ENCODE data around the gene MUC6.
A peak's percentile ranks its signal among the peaks of the same experiment; 100 is the strongest.
"Not testable (repeated sequence)": the region's sequence is repeated elsewhere in the genome, so short reads cannot be mapped to it uniquely, and the experiment has no call there.

MUC6 gene

GRCh38 chr11:1026641-1027482 is 9.7 kb downstream of the MUC6 start:
- Mint-ChIP-seq H3K27ac (no peak overlapping the region), H3K9me3 (ENCODE audit: low read depth) (no peaks in the 10 kb centered on the region), H3K4me3 (no peak overlapping the region), H3K27me3 (no peaks in the 10 kb centered on the region), H3K36me3 (no peaks in the 10 kb centered on the region), H3K4me1 (ENCODE audit: low read depth) (no peaks in the 10 kb centered on the region)

GRCh38 chr11:1026163-1026450 is 10.4 kb downstream of the MUC6 start:
- Mint-ChIP-seq H3K36me3 (no peaks in the 10 kb centered on the region), H3K4me1 (ENCODE audit: low read depth) (no peaks in the 10 kb centered on the region), H3K9me3 (ENCODE audit: low read depth) (no peaks in the 10 kb centered on the region), H3K4me3 (no peak overlapping the region), H3K27me3 (no peaks in the 10 kb centered on the region), H3K27ac (no peak overlapping the region)

DNA sequence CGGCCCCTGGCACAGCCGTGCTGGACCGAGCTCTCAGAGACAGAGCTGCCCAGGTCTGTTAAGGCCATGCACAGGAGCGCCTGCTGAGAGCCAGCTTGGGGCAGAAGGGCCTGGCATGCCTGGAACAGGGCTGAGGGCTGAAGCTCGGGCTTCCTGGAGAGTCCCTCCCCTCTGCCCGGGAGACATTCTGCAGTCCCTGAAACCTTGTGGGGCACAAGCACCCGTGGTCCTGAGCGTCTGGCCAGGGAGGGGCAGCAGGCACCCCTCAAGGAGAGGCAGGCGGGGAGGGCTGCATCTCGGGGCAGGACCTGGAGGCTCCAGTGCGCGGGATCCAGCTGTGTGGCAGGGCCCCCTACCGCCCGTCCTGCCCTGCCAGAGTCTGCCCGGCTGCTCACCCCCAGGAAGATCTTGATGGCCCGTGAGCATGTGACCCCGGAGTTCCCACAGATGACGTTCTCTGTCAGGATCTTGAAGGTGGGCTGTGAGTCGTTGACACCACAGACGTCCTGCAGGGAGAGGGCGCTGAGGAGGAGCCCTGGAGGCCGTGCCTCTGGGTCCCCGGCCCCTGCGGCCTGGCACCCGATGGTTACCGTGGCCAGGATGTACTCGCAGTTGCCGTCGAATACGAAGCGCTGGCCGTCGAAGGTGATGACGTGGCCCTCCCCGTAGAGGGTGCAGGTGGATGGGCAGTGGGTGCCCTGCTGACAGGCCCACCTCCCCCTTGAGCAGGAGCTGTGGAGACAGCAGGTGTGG is 10.9 kb downstream of the MUC6 start:
- no peaks in the 10 kb centered on the region for H3K9me3 Mint-ChIP-seq (ENCODE audit: low read depth)
- H3K4me3 Mint-ChIP-seq: no peak overlapping the region
- no peaks in the 10 kb centered on the region for H3K4me1 Mint-ChIP-seq (ENCODE audit: low read depth)
- no peaks in the 10 kb centered on the region for H3K36me3 Mint-ChIP-seq
- H3K27ac Mint-ChIP-seq: no peak overlapping the region
- no peaks in the 10 kb centered on the region for H3K27me3 Mint-ChIP-seq

DNA sequence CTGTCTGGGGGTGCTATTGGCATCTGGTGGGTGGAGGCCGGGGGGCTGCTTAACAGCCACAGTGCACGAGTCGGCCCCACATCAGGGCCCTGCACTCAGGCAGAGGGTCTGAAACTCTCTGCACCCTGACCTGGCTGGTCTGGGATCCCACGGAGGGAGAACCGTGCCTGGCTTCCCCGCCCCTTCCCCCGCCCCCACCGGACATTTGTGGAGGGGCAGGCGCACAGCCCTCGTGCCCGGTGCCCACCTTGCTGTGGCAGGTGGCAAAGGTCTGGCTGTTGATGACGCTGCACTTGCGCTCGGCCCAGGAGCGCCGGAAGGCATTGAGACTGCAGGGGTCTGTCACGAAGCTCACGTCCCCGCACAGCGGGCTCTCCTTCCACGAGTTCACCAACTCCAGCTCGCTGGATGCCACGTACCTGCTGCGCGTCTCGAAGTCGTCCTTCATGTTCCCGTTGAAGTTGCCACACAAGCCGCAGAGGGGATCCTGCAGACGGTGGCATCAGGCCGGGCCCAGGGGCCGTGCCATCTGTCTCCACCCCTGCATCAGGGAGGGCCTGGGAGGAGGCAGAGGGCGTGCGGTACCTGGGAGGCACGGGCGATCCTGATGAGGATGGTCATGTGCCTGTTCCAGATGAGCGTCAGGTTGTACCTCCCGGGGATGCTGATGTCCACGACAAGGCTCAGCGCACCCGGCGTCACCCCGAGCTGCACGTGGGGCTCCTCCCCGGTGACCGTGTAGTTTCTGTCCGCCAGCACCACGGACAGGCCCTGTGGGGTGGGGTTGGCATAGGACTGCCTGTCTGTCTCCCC is 11.7 kb downstream of the MUC6 start:
- no peak overlapping the region for H3K4me3 Mint-ChIP-seq
- no peaks in the 10 kb centered on the region for H3K9me3 Mint-ChIP-seq (ENCODE audit: low read depth)
- H3K36me3 Mint-ChIP-seq: no peaks in the 10 kb centered on the region
- no peak overlapping the region for H3K27ac Mint-ChIP-seq
- no peaks in the 10 kb centered on the region for H3K27me3 Mint-ChIP-seq
- no peaks in the 10 kb centered on the region for H3K4me1 Mint-ChIP-seq (ENCODE audit: low read depth)

DNA sequence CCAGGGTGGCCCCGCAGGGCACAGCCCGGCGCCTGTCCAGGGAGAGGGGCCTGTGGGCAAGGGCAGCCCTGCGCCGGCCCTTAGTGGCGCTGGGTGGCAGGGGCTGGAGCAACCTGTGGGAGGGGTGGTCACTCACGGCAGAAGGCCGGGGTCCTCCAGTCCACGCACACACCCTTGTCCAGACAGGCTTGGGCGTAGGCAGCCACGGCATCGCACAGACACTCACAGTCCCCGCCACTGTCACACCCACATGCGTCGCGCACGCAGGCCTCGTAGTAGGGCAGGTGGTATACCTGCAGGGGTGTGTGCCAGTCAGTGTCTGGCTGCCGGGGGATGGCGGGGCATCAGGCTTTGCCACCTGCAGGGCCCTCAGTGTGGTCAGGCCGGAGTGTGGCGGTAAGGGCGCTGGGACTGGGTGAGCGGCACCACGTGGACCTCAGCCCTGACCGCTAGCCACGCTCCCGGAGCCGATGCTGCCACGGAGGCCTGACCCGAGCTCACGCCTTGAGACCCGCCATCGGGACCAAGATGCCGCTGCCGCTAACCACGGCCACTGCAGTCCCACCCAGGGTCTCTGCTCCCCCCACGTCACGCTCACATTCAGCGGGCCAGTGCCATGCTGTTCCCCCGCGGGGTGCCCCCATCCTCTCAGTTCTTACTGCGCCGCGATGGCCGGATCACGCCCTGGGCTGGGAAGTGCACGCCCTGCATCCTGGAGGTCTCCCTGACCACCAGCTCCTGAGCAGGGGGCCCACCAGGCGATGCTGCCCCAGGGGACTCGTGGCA is 12.5 kb downstream of the MUC6 start:
- H3K36me3 Mint-ChIP-seq: no peaks in the 10 kb centered on the region
- H3K27ac Mint-ChIP-seq: no peak overlapping the region
- no peaks in the 10 kb centered on the region for H3K27me3 Mint-ChIP-seq
- H3K4me1 Mint-ChIP-seq (ENCODE audit: low read depth): no peaks in the 10 kb centered on the region
- H3K9me3 Mint-ChIP-seq (ENCODE audit: low read depth): no peaks in the 10 kb centered on the region
- no peak overlapping the region for H3K4me3 Mint-ChIP-seq

DNA sequence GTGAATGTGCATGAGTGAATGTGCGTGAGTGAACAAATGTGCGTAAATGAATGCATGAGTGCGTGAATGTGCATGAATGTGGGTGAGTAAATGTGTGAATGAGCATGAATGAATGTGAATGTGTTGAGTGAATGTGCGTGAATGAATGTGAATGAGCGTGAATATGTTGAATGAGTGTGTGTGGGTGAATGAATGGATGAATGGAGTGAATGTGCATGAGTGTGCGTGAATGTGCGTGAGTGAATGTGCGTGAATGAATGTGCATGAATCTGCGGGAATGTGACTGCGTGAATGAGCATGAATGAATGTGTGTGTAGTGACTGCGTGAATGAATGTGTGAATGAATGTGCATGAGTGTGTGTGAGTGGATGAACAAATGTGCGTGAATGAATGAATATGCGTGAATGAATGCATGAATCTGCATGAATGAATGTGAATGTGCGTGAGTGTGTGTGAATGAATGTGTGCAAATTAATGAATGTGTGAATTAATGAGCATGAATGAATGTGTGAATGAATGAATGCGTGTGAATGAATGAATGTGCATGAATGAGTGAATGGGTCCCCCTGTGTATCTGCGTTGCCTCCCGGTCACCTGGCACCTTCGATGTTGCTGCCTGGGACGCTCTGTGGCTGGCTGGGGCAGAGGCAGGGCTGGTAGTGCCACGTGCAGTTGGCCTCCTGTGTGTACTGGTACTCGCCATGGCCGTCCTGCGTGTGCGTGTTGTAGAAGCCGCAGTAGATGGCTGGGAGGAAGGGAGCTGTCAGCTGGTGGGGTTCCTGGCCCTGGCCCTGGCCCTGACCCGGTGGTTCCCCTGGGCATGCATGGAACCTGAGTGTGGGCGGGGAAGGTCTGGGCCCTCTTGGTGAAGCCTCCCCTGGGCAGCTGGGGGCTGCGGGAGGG is 13.4 kb downstream of the MUC6 start:
- H3K9me3 Mint-ChIP-seq (ENCODE audit: low read depth): no peaks in the 10 kb centered on the region
- peaks cover 2% of the 10 kb centered on the region for H3K4me1 Mint-ChIP-seq (ENCODE audit: low read depth)
- H3K27me3 Mint-ChIP-seq: no peaks in the 10 kb centered on the region
- no peak overlapping the region for H3K4me3 Mint-ChIP-seq
- no peak overlapping the region for H3K27ac Mint-ChIP-seq
- H3K36me3 Mint-ChIP-seq: peaks cover 2% of the 10 kb centered on the region

GRCh38 chr11:1022411-1022810 is 14.1 kb downstream of the MUC6 start:
- Mint-ChIP-seq H3K27me3 (no peaks in the 10 kb centered on the region), H3K4me1 (ENCODE audit: low read depth) (peaks cover 9% of the 10 kb centered on the region), H3K27ac (no peak overlapping the region), H3K36me3 (peaks cover 7% of the 10 kb centered on the region), H3K4me3 (no peak overlapping the region), H3K9me3 (ENCODE audit: low read depth) (no peaks in the 10 kb centered on the region)

DNA sequence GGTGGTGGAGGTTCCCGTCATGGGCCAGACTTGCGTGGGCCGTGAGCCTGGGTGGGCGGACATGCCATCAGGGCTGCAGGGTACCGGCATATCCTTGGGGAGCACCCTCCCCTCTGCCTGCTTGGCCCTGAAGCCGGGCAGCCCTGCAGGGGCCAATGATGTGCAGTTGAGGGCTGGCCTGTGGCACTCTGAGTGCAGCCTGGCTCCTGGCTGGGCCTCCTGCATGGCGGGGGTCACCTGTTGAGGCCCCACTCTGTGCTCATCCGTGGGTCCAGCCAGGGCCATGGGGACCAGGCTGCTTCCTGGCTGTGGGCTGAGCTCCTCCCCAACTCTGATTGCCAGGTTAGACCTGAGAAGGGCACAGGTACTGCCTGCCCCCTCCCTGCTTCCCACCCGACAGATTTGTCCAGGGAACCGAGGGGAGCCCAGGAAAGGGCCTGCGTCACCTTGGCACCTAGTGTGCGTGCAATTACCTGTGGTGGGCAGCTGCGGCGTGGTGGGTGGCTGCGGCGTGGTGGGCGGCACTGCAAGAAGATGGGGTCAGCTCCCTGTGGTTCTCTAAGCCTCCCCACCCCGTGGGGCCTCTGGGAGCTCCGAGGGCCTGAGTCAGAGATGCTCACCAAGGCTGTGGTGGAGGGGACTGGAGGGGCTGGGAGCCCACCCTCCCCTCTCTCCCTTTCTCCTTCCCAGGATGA is 16.2 kb downstream of the MUC6 start:
- Mint-ChIP-seq H3K36me3 (peaks cover 13% of the 10 kb centered on the region), H3K27ac (no peak overlapping the region), H3K4me3 (no peak overlapping the region), H3K27me3 (no peaks in the 10 kb centered on the region), H3K4me1 (ENCODE audit: low read depth) (peaks cover 19% of the 10 kb centered on the region), H3K9me3 (ENCODE audit: low read depth) (no peaks in the 10 kb centered on the region)

GRCh38 chr11:1019321-1019910 is 17.1 kb downstream of the MUC6 start:
- Mint-ChIP-seq H3K27ac (no peak overlapping the region), H3K36me3 (peaks cover 13% of the 10 kb centered on the region), H3K4me3 (no peak overlapping the region), H3K27me3 (no peaks in the 10 kb centered on the region), H3K4me1 (ENCODE audit: low read depth) (peaks cover 19% of the 10 kb centered on the region), H3K9me3 (ENCODE audit: low read depth) (no peaks in the 10 kb centered on the region)

DNA sequence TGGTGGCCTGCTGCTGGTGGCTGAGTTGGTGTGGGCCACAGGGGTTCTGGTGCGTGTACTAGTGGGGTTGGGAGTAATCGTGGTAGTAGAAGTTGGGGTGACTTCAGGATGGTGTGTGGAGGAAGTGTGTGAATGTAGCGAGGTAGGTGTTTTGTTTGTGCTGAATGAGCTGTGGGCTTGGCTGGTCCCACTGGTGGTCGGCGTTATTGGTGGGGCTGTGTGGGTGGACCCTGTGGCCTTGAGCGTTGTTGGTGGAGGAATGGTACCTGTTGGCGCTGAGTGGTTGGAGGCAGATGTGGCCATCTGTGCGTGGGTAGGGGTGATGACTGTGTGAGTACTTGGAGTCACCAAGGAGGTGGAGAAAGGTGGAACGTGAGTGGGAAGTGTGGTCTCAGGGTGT is 18.4 kb downstream of the MUC6 start:
- Mint-ChIP-seq H3K9me3 (ENCODE audit: low read depth) (no peaks in the 10 kb centered on the region), H3K27me3 (no peaks in the 10 kb centered on the region), H3K4me1 (ENCODE audit: low read depth) (peaks cover 19% of the 10 kb centered on the region), H3K4me3 (no peak overlapping the region), H3K36me3 (peaks cover 13% of the 10 kb centered on the region), H3K27ac (peak overlapping the region; percentile 64)

GRCh38 chr11:1017269-1018005 is 19.1 kb downstream of the MUC6 start:
- H3K9me3 Mint-ChIP-seq (ENCODE audit: low read depth): no peaks in the 10 kb centered on the region
- peaks cover 13% of the 10 kb centered on the region for H3K36me3 Mint-ChIP-seq
- no peak overlapping the region for H3K4me3 Mint-ChIP-seq
- no peaks in the 10 kb centered on the region for H3K27me3 Mint-ChIP-seq
- peaks cover 19% of the 10 kb centered on the region for H3K4me1 Mint-ChIP-seq (ENCODE audit: low read depth)
- H3K27ac Mint-ChIP-seq: peak overlapping the region; percentile 4

- H3K4me1 Mint-ChIP-seq (ENCODE audit: low read depth): peaks cover 19% of the 10 kb centered on the region
- H3K9me3 Mint-ChIP-seq (ENCODE audit: low read depth); H3K4me3 Mint-ChIP-seq; H3K27me3 Mint-ChIP-seq; H3K27ac Mint-ChIP-seq: not testable (repeated sequence)
- H3K36me3 Mint-ChIP-seq: peaks cover 13% of the 10 kb centered on the region
These were observed 19.9 kb downstream of the MUC6 start for GRCh38 chr11:1016610-1017126.
